Measurements from ENCODE around the gene RIOK2.

DNA sequence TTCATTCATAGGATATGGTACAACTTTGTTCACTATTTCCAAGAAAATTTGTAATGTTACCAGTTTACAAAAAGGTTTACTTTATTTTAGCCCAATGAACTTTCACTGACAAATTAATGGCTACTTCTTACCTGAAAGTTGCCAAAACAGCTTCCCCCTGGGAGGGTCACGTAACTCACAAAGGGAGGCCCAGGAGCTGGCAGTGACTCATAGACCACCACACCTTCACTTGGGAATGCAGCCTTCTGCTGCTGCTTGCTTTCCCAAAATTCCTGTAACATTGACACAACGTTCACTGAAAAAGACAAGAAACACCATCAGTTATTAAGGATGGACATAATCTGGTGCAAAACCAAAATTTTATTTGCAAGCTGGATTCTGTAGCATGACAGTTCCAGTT lies 58.7 kb downstream of the RIOK2 start:
- TF ChIP-seq, protein P1, sequence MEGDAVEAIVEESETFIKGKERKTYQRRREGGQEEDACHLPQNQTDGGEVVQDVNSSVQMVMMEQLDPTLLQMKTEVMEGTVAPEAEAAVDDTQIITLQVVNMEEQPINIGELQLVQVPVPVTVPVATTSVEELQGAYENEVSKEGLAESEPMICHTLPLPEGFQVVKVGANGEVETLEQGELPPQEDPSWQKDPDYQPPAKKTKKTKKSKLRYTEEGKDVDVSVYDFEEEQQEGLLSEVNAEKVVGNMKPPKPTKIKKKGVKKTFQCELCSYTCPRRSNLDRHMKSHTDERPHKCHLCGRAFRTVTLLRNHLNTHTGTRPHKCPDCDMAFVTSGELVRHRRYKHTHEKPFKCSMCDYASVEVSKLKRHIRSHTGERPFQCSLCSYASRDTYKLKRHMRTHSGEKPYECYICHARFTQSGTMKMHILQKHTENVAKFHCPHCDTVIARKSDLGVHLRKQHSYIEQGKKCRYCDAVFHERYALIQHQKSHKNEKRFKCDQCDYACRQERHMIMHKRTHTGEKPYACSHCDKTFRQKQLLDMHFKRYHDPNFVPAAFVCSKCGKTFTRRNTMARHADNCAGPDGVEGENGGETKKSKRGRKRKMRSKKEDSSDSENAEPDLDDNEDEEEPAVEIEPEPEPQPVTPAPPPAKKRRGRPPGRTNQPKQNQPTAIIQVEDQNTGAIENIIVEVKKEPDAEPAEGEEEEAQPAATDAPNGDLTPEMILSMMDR (conservative IDR thresholded peaks at IDR 0.05; ENCODE audit: low read length), result no peak
- no peak for TF ChIP-seq EZH2phosphoT487 (IDR thresholded peaks at IDR 0.05; ENCODE audit: borderline replicate concordance)
